VCaP (cell line): ENCODE results near the gene GSTK1.

ENCODE experiments used
- H3K27ac ChIP-seq: fragments of 450-650 bp; 2 replicates; pipeline ENCODE4 v1.5.1; 2017
- TF ChIP-seq, protein P1 (sequence below): fragments of 450-650 bp; conservative IDR thresholded peaks from 2 replicates; pipeline ENCODE4 v1.5.1; 2017; ENCODE audit warnings: mild to moderate bottlenecking, moderate library complexity

GSTK1 gene

GRCh38 chr7:143221737-143222136 lies 41.5 kb upstream of the GSTK1 start, which contains the start of gene TAS2R40:
TSS of gene TAS2R40 (plus strand) at chr7:143222037. CDS start at chr7:143222079, 42 bp downstream.
- no peak within 1 kb of the TSS for H3K27ac ChIP-seq
- TF ChIP-seq, protein P1, sequence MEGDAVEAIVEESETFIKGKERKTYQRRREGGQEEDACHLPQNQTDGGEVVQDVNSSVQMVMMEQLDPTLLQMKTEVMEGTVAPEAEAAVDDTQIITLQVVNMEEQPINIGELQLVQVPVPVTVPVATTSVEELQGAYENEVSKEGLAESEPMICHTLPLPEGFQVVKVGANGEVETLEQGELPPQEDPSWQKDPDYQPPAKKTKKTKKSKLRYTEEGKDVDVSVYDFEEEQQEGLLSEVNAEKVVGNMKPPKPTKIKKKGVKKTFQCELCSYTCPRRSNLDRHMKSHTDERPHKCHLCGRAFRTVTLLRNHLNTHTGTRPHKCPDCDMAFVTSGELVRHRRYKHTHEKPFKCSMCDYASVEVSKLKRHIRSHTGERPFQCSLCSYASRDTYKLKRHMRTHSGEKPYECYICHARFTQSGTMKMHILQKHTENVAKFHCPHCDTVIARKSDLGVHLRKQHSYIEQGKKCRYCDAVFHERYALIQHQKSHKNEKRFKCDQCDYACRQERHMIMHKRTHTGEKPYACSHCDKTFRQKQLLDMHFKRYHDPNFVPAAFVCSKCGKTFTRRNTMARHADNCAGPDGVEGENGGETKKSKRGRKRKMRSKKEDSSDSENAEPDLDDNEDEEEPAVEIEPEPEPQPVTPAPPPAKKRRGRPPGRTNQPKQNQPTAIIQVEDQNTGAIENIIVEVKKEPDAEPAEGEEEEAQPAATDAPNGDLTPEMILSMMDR: no peak

- TF ChIP-seq, protein P1: no peak
- no peak overlapping the region for H3K27ac ChIP-seq
Measured at GRCh38 chr7:143222782-143223181, 40.5 kb upstream of the GSTK1 start.

- H3K27ac ChIP-seq: peak overlapping the region; percentile 23
- TF ChIP-seq, protein P1: no peak
Measured at GRCh38 chr7:143223784-143224183, 39.5 kb upstream of the GSTK1 start.

- H3K27ac ChIP-seq: no peak overlapping the region
- TF ChIP-seq, protein P1: no peak
Measured at GRCh38 chr7:143225047-143225446, 38.2 kb upstream of the GSTK1 start.

GRCh38 chr7:143227806-143228205 lies 35.4 kb upstream of the GSTK1 start:
- TF ChIP-seq, protein P1: no peak
- no peak overlapping the region for H3K27ac ChIP-seq

GRCh38 chr7:143229054-143229790 lies 34.0 kb upstream of the GSTK1 start:
- TF ChIP-seq, protein P1: no peak
- H3K27ac ChIP-seq: no peak overlapping the region

DNA sequence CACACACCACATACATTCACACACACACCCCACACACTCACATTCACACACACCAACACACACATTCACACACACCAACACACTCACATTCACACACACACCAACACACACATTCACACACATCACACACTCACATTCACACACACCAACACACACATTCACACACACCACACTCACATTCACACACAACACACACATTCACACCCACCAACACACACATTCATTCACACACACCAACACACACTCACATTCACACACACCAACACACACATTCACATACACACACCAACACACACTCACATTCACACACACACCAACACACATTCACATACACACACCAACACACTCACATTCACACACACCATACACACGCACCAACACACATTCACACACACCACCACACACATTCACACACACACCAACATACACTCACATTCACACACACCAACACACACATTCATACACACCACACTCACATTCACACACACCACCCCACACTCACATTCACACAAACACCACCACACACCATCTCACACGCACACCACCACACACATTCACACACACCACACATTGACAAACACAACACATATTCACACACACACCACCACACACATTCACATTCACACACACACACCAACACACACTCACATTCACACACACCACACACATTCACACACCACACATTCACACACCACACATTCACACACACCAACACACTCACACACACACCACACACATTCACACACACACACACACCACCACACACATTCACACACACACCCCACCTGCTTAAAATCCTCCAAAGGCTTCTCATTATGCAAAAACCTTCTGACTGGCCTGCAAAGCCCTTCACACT lies 32.4 kb upstream of the GSTK1 start:
- TF ChIP-seq, protein P1: no peak
- no peak overlapping the region for H3K27ac ChIP-seq
